OCI-LY7 (cell line): ENCODE data around the gene KRT9. TPM values are rescaled to one million over a fixed set of nuclear protein-coding genes. Genes with fewer than 3 reads are reported as not detected.
"Not testable (repeated sequence)": the region's sequence is repeated elsewhere in the genome, so short reads cannot be mapped to it uniquely, and the experiment has no call there.

Experiments used
- BruUV-seq: library from RNA; stranded (reverse); fragments of 400-500 nt; replicated peaks from 2 replicates; lab custom pipeline; 2021; lab: Mats Ljungman, UMichigan
- CTCF ChIA-PET: fragments of 300-600 bp; sonication (Branson Sonifier 250); formaldehyde crosslinking; loops from one replicate; lab custom pipeline; 2022; ENCODE audit warnings: antibody characterized with exemption; ENCODE audit not compliant: unreplicated experiment; lab: Charles Lee
- POLR2A ChIA-PET: fragments of 300-600 bp; sonication (Branson Sonifier 250); formaldehyde crosslinking; loops from one replicate; lab custom pipeline; 2022; ENCODE audit warnings: antibody characterized with exemption; lab: Charles Lee
- DNase-seq: peaks from one replicate; pipeline ENCODE4 v3.0.0-alpha.2; 2015; ENCODE audit warnings: low spot score
- H2AFZ ChIP-seq: fragments of 200-600 bp; sonication (generic), shearing (Covaris generic); 2 replicates; pipeline ENCODE4 v1.6.1; 2014; ENCODE audit warnings: mild to moderate bottlenecking, antibody characterized with exemption, low read length, moderate library complexity
- H3K27ac ChIP-seq: fragments of 200-600 bp; sonication (generic); 2 replicates; pipeline ENCODE4 v1.5.1; 2014; ENCODE audit warnings: mixed run types, low read depth, mild to moderate bottlenecking, moderate library complexity, low read length, inconsistent platforms; ENCODE audit not compliant: poor library complexity, severe bottlenecking
- H3K36me3 ChIP-seq: fragments of 200-600 bp; sonication (generic); 2 replicates; pipeline ENCODE4 v1.6.1; 2014; ENCODE audit warnings: mild to moderate bottlenecking, antibody characterized with exemption, low read length, moderate library complexity, mixed read lengths; ENCODE audit not compliant: insufficient read depth
- H3K4me1 ChIP-seq: fragments of 200-600 bp; sonication (generic); 2 replicates; pipeline ENCODE4 v1.5.1; 2014; ENCODE audit warnings: mild to moderate bottlenecking, low read length; ENCODE audit not compliant: insufficient read depth, poor library complexity, severe bottlenecking
- H3K4me2 ChIP-seq: fragments of 200-600 bp; sonication (generic); 2 replicates; pipeline ENCODE4 v1.6.1; 2014; ENCODE audit warnings: mild to moderate bottlenecking, low read length
- H3K4me3 ChIP-seq: fragments of 200-600 bp; sonication (generic); 2 replicates; pipeline ENCODE4 v1.5.1; 2014; ENCODE audit warnings: mild to moderate bottlenecking, low read depth, low read length; ENCODE audit not compliant: poor library complexity, severe bottlenecking
- H3K79me2 ChIP-seq: fragments of 200-600 bp; sonication (generic); 2 replicates; pipeline ENCODE4 v1.6.1; 2016; ENCODE audit warnings: low read depth, mild to moderate bottlenecking, low read length, moderate library complexity, mixed read lengths; ENCODE audit not compliant: insufficient read depth
- H3K9me2 ChIP-seq: fragments of 200-600 bp; sonication (generic); 2 replicates; pipeline ENCODE4 v1.6.1; 2016; ENCODE audit warnings: mild to moderate bottlenecking, low read length, mixed read lengths; ENCODE audit not compliant: insufficient read depth
- H3K9me3 ChIP-seq: fragments of 200-600 bp; sonication (generic); 2 replicates; pipeline ENCODE4 v1.6.1; 2014; ENCODE audit warnings: mild to moderate bottlenecking, mixed run types, low read length, mixed read lengths
- H4K20me1 ChIP-seq: fragments of 200-600 bp; sonication (generic); 2 replicates; pipeline ENCODE4 v1.6.1; 2014; ENCODE audit warnings: mild to moderate bottlenecking, antibody characterized with exemption, low read length, moderate library complexity, mixed read lengths; ENCODE audit not compliant: insufficient read depth
- CTCF ChIP-seq: fragments of 200-600 bp; sonication (generic); conservative IDR thresholded peaks from 2 replicates; pipeline ENCODE4 v1.5.1; 2014; ENCODE audit warnings: mild to moderate bottlenecking, antibody characterized with exemption, low read length, moderate library complexity, mixed read lengths
- EZH2phosphoT487 ChIP-seq: fragments of 200-600 bp; sonication (generic); IDR thresholded peaks from 2 replicates; pipeline ENCODE4 v1.6.1; 2018; ENCODE audit warnings: low read depth, borderline replicate concordance, mild to moderate bottlenecking, mixed run types, antibody characterized with exemption, low read length, moderate library complexity, mixed read lengths
- intact Hi-C: fragments of 100-400 bp; cut with micrococcal nuclease; formaldehyde crosslinking; loops from one replicate; pipeline ENCODE4 v1.10.0; 2022; ENCODE audit not compliant: unreplicated experiment
- total RNA-seq, 2 experiments: library from RNA; depleted of rRNA in 1 of 2; stranded (reverse); fragments of >200 nt in 1 of 2; shearing (Covaris generic) in 1 of 2; gene quantifications; 2 replicates each; pipeline ENCODE4 v1.2.3, GENCODE V29; 2014 to 2022

The KRT9 gene
- total RNA-seq, 2 experiments from 2014 or later: not detected

GRCh38 chr17:41606930-41607329 lies 35.1 kb upstream of the KRT9 start:
- H3K4me1 ChIP-seq, POLR2A ChIA-PET, DNase-seq, H3K79me2 ChIP-seq, H2AFZ ChIP-seq, BruUV-seq, H3K9me3 ChIP-seq, H3K27ac ChIP-seq, CTCF ChIA-PET, H3K9me2 ChIP-seq, intact Hi-C loops, H3K36me3 ChIP-seq, H4K20me1 ChIP-seq, H3K4me2 ChIP-seq, H3K4me3 ChIP-seq: not testable (repeated sequence)

GRCh38 chr17:41602524-41602923 lies 30.7 kb upstream of the KRT9 start:
- CTCF ChIA-PET: interaction anchor here (0.6 kb wide), 1 partner anchor 51 kb away, joined by 3 read pairs; no protein-coding TSS in a partner anchor
- intact Hi-C loops: no loop called here
- H3K79me2 ChIP-seq: no peaks in the 10 kb centered on the region
- H3K4me3 ChIP-seq: no peak overlapping the region
- H3K36me3 ChIP-seq: no peaks in the 10 kb centered on the region
- DNase-seq: no peak
- H3K4me2 ChIP-seq: no peak overlapping the region
- POLR2A ChIA-PET: no interaction called here
- no peaks in the 10 kb centered on the region for H3K9me2 ChIP-seq
- H3K27ac ChIP-seq: no peak overlapping the region
- BruUV-seq: no TSS peak
- TF ChIP-seq EZH2phosphoT487: no peak
- TF ChIP-seq CTCF: no peak
- H2AFZ ChIP-seq: no peak overlapping the region
- H3K4me1 ChIP-seq: no peaks in the 10 kb centered on the region
- no peaks in the 10 kb centered on the region for H4K20me1 ChIP-seq
- H3K9me3 ChIP-seq: 0 out of 2 replicates have a peak, but pooled peaks cover 5% of the 10 kb centered on the region

GRCh38 chr17:41600318-41600717 lies 28.5 kb upstream of the KRT9 start:
- intact Hi-C loops: no loop called here
- TF ChIP-seq EZH2phosphoT487 (no peak), CTCF (no peak)
- ChIA-PET CTCF (no interaction called here), POLR2A (no interaction called here)
- Histone ChIP-seq H2AFZ (no peak overlapping the region), H3K9me3 (no peaks in the 10 kb centered on the region), H3K36me3 (no peaks in the 10 kb centered on the region), H3K4me2 (no peak overlapping the region), H3K9me2 (no peaks in the 10 kb centered on the region), H4K20me1 (no peaks in the 10 kb centered on the region), H3K27ac (no peak overlapping the region), H3K79me2 (no peaks in the 10 kb centered on the region), H3K4me3 (no peak overlapping the region), H3K4me1 (no peaks in the 10 kb centered on the region)
- BruUV-seq: no TSS peak
- DNase-seq: no peak
